HuH-7.5 (cell line): ENCODE data around the gene XIRP1.

Experiments
- DNase-seq: peaks from one replicate; pipeline ENCODE4 v3.0.0; 2011; ENCODE audit warnings: low spot score

XIRP1 gene

GRCh38 chr3:39208463-39209055, 16.2 kb upstream of the XIRP1 start:
- DNase-seq = peak; percentile 59

GRCh38 chr3:39207361-39208186, 15.2 kb upstream of the XIRP1 start:
- no peak for DNase-seq

GRCh38 chr3:39205919-39206516, 13.6 kb upstream of the XIRP1 start:
- no peak for DNase-seq

GRCh38 chr3:39205131-39205530, 12.7 kb upstream of the XIRP1 start:
- no peak for DNase-seq

GRCh38 chr3:39203860-39204259, 11.5 kb upstream of the XIRP1 start:
- DNase-seq = no peak

- DNase-seq = no peak
Observed at GRCh38 chr3:39203402-39203801, 11.0 kb upstream of the XIRP1 start.

GRCh38 chr3:39202094-39202493, 9.7 kb upstream of the XIRP1 start:
- no peak for DNase-seq

GRCh38 chr3:39196671-39197356, 4.4 kb upstream of the XIRP1 start:
- no peak for DNase-seq

GRCh38 chr3:39196034-39196433, 3.6 kb upstream of the XIRP1 start:
- DNase-seq = no peak

- no peak for DNase-seq
Observed at GRCh38 chr3:39193391-39193790, 996 bp upstream of the XIRP1 start.

GRCh38 chr3:39191773-39192172, 622 bp downstream of the XIRP1 start:
- no peak for DNase-seq

- no peak for DNase-seq
Observed at GRCh38 chr3:39191111-39191510, 1.3 kb downstream of the XIRP1 start.

- DNase-seq = no peak
Observed at GRCh38 chr3:39190281-39191025, 1.9 kb downstream of the XIRP1 start.

- DNase-seq = peak; percentile 88
Observed at GRCh38 chr3:39189959-39190269, 2.5 kb downstream of the XIRP1 start.

GRCh38 chr3:39189150-39189958, 3.0 kb downstream of the XIRP1 start:
- DNase-seq = no peak

GRCh38 chr3:39188271-39189149, 3.9 kb downstream of the XIRP1 start:
- no peak for DNase-seq

GRCh38 chr3:39187372-39188155, 4.8 kb downstream of the XIRP1 start:
- no peak for DNase-seq

GRCh38 chr3:39186692-39187151, 5.7 kb downstream of the XIRP1 start:
- no peak for DNase-seq

GRCh38 chr3:39185959-39186691, 6.3 kb downstream of the XIRP1 start:
- no peak for DNase-seq
